ENCODE data around the gene GPNMB.

The GPNMB gene

GRCh38 chr7:23232966-23233365, 13.6 kb upstream of the GPNMB start:
- DNase-seq = no peak

GRCh38 chr7:23234569-23235296, 11.8 kb upstream of the GPNMB start:
- no peak for DNase-seq

- DNase-seq = no peak
Measured at GRCh38 chr7:23235813-23236221, 10.8 kb upstream of the GPNMB start.

GRCh38 chr7:23237000-23237399, 9.6 kb upstream of the GPNMB start:
- DNase-seq = no peak

- no peak for DNase-seq
Measured at GRCh38 chr7:23238983-23239652, 7.5 kb upstream of the GPNMB start.

- DNase-seq = no peak
Measured at GRCh38 chr7:23239698-23240097, 6.9 kb upstream of the GPNMB start.

- no peak for DNase-seq
Measured at GRCh38 chr7:23242321-23242720, 4.3 kb upstream of the GPNMB start.

- DNase-seq = no peak
Measured at GRCh38 chr7:23242935-23243334, 3.6 kb upstream of the GPNMB start.

- no peak for DNase-seq
Measured at GRCh38 chr7:23247046-23247602, 549 bp downstream of the GPNMB start.

GRCh38 chr7:23247603-23248335, 1.2 kb downstream of the GPNMB start:
- no peak for DNase-seq

- no peak for DNase-seq
Measured at GRCh38 chr7:23249486-23249885, 2.9 kb downstream of the GPNMB start.

GRCh38 chr7:23254051-23254681, 7.6 kb downstream of the GPNMB start:
- DNase-seq = no peak

GRCh38 chr7:23256731-23257130, 10.2 kb downstream of the GPNMB start:
- no peak for DNase-seq

- DNase-seq = no peak
Measured at GRCh38 chr7:23260371-23260770, 13.8 kb downstream of the GPNMB start.

GRCh38 chr7:23261843-23262452, 15.4 kb downstream of the GPNMB start:
- peak; percentile 27 to 79 (median 48) for DNase-seq

- no peak for DNase-seq
Measured at GRCh38 chr7:23264916-23265458, 18.4 kb downstream of the GPNMB start.

- no peak for DNase-seq
Measured at GRCh38 chr7:23266918-23267317, 20.3 kb downstream of the GPNMB start.

GRCh38 chr7:23267357-23267756, 20.8 kb downstream of the GPNMB start:
- no peak for DNase-seq

- DNase-seq = no peak
Measured at GRCh38 chr7:23268167-23268566, 21.6 kb downstream of the GPNMB start.

- no peak for DNase-seq
Measured at GRCh38 chr7:23268746-23269145, 22.2 kb downstream of the GPNMB start.

- no peak for DNase-seq
Measured at GRCh38 chr7:23272275-23272674, 25.7 kb downstream of the GPNMB start.

GRCh38 chr7:23273141-23273599, 26.6 kb downstream of the GPNMB start:
- DNase-seq = peak; percentile 91 to 98 (median 94)
